ENCODE measurements around the gene RTN4RL2. TPM values are rescaled to one million over a fixed set of nuclear protein-coding genes. Genes with fewer than 3 reads are reported as not detected.

Gene RTN4RL2
- total RNA-seq, 2 experiments from 2014 or later: 0.74 to 0.99 TPM

GRCh38 chr11:57476757-57477506 lies 16.6 kb downstream of the RTN4RL2 start:
- DNase-seq: peak; percentile 41
- no peak overlapping the region for H3K27ac Mint-ChIP-seq
- peaks cover 32% of the 10 kb centered on the region for H3K4me1 Mint-ChIP-seq (ENCODE audit: low read depth)
- CTCF ChIA-PET: interaction anchor here (0.6 to 9.9 kb wide), 7 partner anchors 16 to 131 kb away, joined by 3 to 211 read pairs (median 12); partner anchors contain the start of gene RTN4RL2
- peaks cover 12% of the 10 kb centered on the region for H3K27me3 Mint-ChIP-seq (ENCODE audit: low read depth)
- no peaks in the 10 kb centered on the region for H3K36me3 Mint-ChIP-seq (ENCODE audit: low read depth)
- no peaks in the 10 kb centered on the region for H3K9me3 Mint-ChIP-seq
- peak overlapping the region; percentile 64 for H3K4me3 Mint-ChIP-seq
- intact Hi-C loops (cut with micrococcal nuclease): loop anchor here (1.0 to 5.0 kb wide), 2 partner anchors 18 to 50 kb away; no protein-coding TSS in a partner anchor

GRCh38 chr11:57477507-57478189 lies 17.3 kb downstream of the RTN4RL2 start:
- Mint-ChIP-seq H3K4me1 (ENCODE audit: low read depth) (peaks cover 34% of the 10 kb centered on the region), H3K27ac (no peak overlapping the region), H3K4me3 (no peak overlapping the region), H3K9me3 (no peaks in the 10 kb centered on the region), H3K27me3 (ENCODE audit: low read depth) (peaks cover 16% of the 10 kb centered on the region), H3K36me3 (ENCODE audit: low read depth) (no peaks in the 10 kb centered on the region)
- no peak for DNase-seq
- intact Hi-C loops (cut with micrococcal nuclease): loop anchor here (5.0 kb wide), 1 partner anchor 50 kb away; no protein-coding TSS in a partner anchor
- CTCF ChIA-PET: interaction anchor here (1.1 to 9.9 kb wide), 7 partner anchors 14 to 132 kb away, joined by 3 to 211 read pairs (median 12); partner anchors contain the start of gene RTN4RL2

- DNase-seq: no peak
- no peak overlapping the region for H3K27ac Mint-ChIP-seq
- no peaks in the 10 kb centered on the region for H3K9me3 Mint-ChIP-seq
- H3K4me3 Mint-ChIP-seq: no peak overlapping the region
- H3K4me1 Mint-ChIP-seq (ENCODE audit: low read depth): peaks cover 33% of the 10 kb centered on the region
- no peaks in the 10 kb centered on the region for H3K36me3 Mint-ChIP-seq (ENCODE audit: low read depth)
- H3K27me3 Mint-ChIP-seq (ENCODE audit: low read depth): peaks cover 16% of the 10 kb centered on the region
- CTCF ChIA-PET: interaction anchor here (0.8 to 9.9 kb wide), 7 partner anchors 14 to 133 kb away, joined by 3 to 211 read pairs (median 12); partner anchors contain the start of gene RTN4RL2
- intact Hi-C loops (cut with micrococcal nuclease): loop anchor here (5.0 kb wide), 1 partner anchor 48 kb away; no protein-coding TSS in a partner anchor
Measured at GRCh38 chr11:57479021-57479663, 18.8 kb downstream of the RTN4RL2 start.

- no peak overlapping the region for H3K27ac Mint-ChIP-seq
- H3K4me3 Mint-ChIP-seq: no peak overlapping the region
- H3K4me1 Mint-ChIP-seq (ENCODE audit: low read depth): peaks cover 25% of the 10 kb centered on the region
Measured at GRCh38 chr11:57479911-57480310, 19.6 kb downstream of the RTN4RL2 start.

GRCh38 chr11:57480409-57481137 lies 20.2 kb downstream of the RTN4RL2 start:
- Mint-ChIP-seq H3K4me3 (no peak overlapping the region), H3K9me3 (no peaks in the 10 kb centered on the region), H3K27ac (no peak overlapping the region), H3K36me3 (ENCODE audit: low read depth) (peaks cover 10% of the 10 kb centered on the region), H3K27me3 (ENCODE audit: low read depth) (peaks cover 16% of the 10 kb centered on the region), H3K4me1 (ENCODE audit: low read depth) (peaks cover 22% of the 10 kb centered on the region)
- CTCF ChIA-PET: interaction anchor here (0.8 to 9.9 kb wide), 11 partner anchors 8 to 160 kb away, joined by 3 to 211 read pairs (median 4); partner anchors contain the start of gene RTN4RL2
- peak; percentile 87 for DNase-seq
- intact Hi-C loops (cut with micrococcal nuclease): loop anchor here (1.0 kb wide), 3 partner anchors 23 to 135 kb away; no protein-coding TSS in a partner anchor

More at GRCh38 chr11:57479911-57480310, 19.6 kb downstream of the RTN4RL2 start:
- H3K27me3 Mint-ChIP-seq (ENCODE audit: low read depth): peaks cover 16% of the 10 kb centered on the region
- no peaks in the 10 kb centered on the region for H3K9me3 Mint-ChIP-seq
- CTCF ChIA-PET: interaction anchor here (1.2 to 9.9 kb wide), 5 partner anchors 13 to 134 kb away, joined by 3 to 211 read pairs (median 29); partner anchors contain the start of gene RTN4RL2
- intact Hi-C loops (cut with micrococcal nuclease): loop anchor here (1.0 to 5.0 kb wide), 4 partner anchors 23 to 135 kb away; no protein-coding TSS in a partner anchor
- no peak for DNase-seq
- H3K36me3 Mint-ChIP-seq (ENCODE audit: low read depth): peaks cover 5% of the 10 kb centered on the region

GRCh38 chr11:57481315-57481714 lies 21.0 kb downstream of the RTN4RL2 start:
- peaks cover 13% of the 10 kb centered on the region for H3K27me3 Mint-ChIP-seq (ENCODE audit: low read depth)
- H3K36me3 Mint-ChIP-seq (ENCODE audit: low read depth): peaks cover 15% of the 10 kb centered on the region
- intact Hi-C loops (cut with micrococcal nuclease): no loop called here
- peaks cover 16% of the 10 kb centered on the region for H3K4me1 Mint-ChIP-seq (ENCODE audit: low read depth)
- no peak for DNase-seq
- CTCF ChIA-PET: interaction anchor here (0.8 to 9.9 kb wide), 10 partner anchors 9 to 159 kb away, joined by 3 to 211 read pairs (median 5); partner anchors contain the start of gene RTN4RL2
- H3K27ac Mint-ChIP-seq: no peak overlapping the region
- no peaks in the 10 kb centered on the region for H3K9me3 Mint-ChIP-seq
- H3K4me3 Mint-ChIP-seq: no peak overlapping the region

- Mint-ChIP-seq H3K4me1 (ENCODE audit: low read depth) (peaks cover 16% of the 10 kb centered on the region), H3K36me3 (ENCODE audit: low read depth) (peaks cover 15% of the 10 kb centered on the region), H3K27me3 (ENCODE audit: low read depth) (peaks cover 11% of the 10 kb centered on the region), H3K27ac (no peak overlapping the region), H3K4me3 (peak overlapping the region; percentile 11), H3K9me3 (no peaks in the 10 kb centered on the region)
- intact Hi-C loops (cut with micrococcal nuclease): no loop called here
- DNase-seq: no peak
- CTCF ChIA-PET: interaction anchor here (0.6 to 9.9 kb wide), 12 partner anchors 7 to 159 kb away, joined by 3 to 211 read pairs (median 5); partner anchors contain the start of gene RTN4RL2
Measured at GRCh38 chr11:57481915-57482781, 21.8 kb downstream of the RTN4RL2 start.

GRCh38 chr11:57482782-57483561 lies 22.6 kb downstream of the RTN4RL2 start:
- CTCF ChIA-PET: interaction anchor here (0.8 to 9.9 kb wide), 27 partner anchors 8 to 158 kb away, joined by 3 to 211 read pairs (median 4); partner anchors contain the start of genes RTN4RL2 and SLC43A1
- H3K4me3 Mint-ChIP-seq: peak overlapping the region; percentile 39
- intact Hi-C loops (cut with micrococcal nuclease): no loop called here

GRCh38 chr11:57483562-57483918 lies 23.2 kb downstream of the RTN4RL2 start:
- no peaks in the 10 kb centered on the region for H3K9me3 Mint-ChIP-seq
- intact Hi-C loops (cut with micrococcal nuclease): no loop called here
- H3K4me1 Mint-ChIP-seq (ENCODE audit: low read depth): peaks cover 16% of the 10 kb centered on the region
- H3K4me3 Mint-ChIP-seq: no peak overlapping the region
- no peak overlapping the region for H3K27ac Mint-ChIP-seq
- CTCF ChIA-PET: interaction anchor here (0.6 to 9.9 kb wide), 28 partner anchors 9 to 157 kb away, joined by 3 to 211 read pairs (median 4); partner anchors contain the start of genes RTN4RL2 and SLC43A1
- H3K36me3 Mint-ChIP-seq (ENCODE audit: low read depth): peaks cover 29% of the 10 kb centered on the region
- DNase-seq: no peak
- H3K27me3 Mint-ChIP-seq (ENCODE audit: low read depth): peaks cover 7% of the 10 kb centered on the region

More at GRCh38 chr11:57482782-57483561, 22.6 kb downstream of the RTN4RL2 start:
- H3K27me3 Mint-ChIP-seq (ENCODE audit: low read depth): peaks cover 10% of the 10 kb centered on the region
- H3K27ac Mint-ChIP-seq: no peak overlapping the region
- DNase-seq: peak; percentile 71
- H3K9me3 Mint-ChIP-seq: no peaks in the 10 kb centered on the region
- peaks cover 23% of the 10 kb centered on the region for H3K36me3 Mint-ChIP-seq (ENCODE audit: low read depth)
- peaks cover 16% of the 10 kb centered on the region for H3K4me1 Mint-ChIP-seq (ENCODE audit: low read depth)
